NT2/D1 (cell line): ENCODE data around the gene INHBE.

Source experiments
- SUZ12 ChIP-seq: IDR thresholded peaks from 2 replicates; pipeline ENCODE4 v1.6.1; 2011; ENCODE audit not compliant: insufficient read length, insufficient read depth; ENCODE audit errors: extremely low read depth
- YY1 ChIP-seq: IDR thresholded peaks from 2 replicates; pipeline ENCODE4 v1.6.1; 2011; ENCODE audit not compliant: insufficient read length, insufficient read depth

- TF ChIP-seq YY1 (no peak), SUZ12 (no peak)
Observed at GRCh38 chr12:57428965-57429364, 26.1 kb upstream of the INHBE start.
